NAMALWA (cell line): Measurements from ENCODE around the gene PDE6B.
"Not testable (repeated sequence)": the region's sequence is repeated elsewhere in the genome, so short reads cannot be mapped to it uniquely, and the experiment has no call there.

ENCODE experiments used
- DNase-seq: peaks from one replicate; pipeline ENCODE4 v3.0.0-alpha.2; 2015; ENCODE audit warnings: low spot score

The PDE6B gene

GRCh38 chr4:635851-636627 lies 10.7 kb downstream of the PDE6B start:
- no peak for DNase-seq

GRCh38 chr4:636628-637159 lies 11.3 kb downstream of the PDE6B start:
- no peak for DNase-seq

- no peak for DNase-seq
These were observed 12.3 kb downstream of the PDE6B start for GRCh38 chr4:637536-638280.

- DNase-seq: not testable (repeated sequence)
These were observed 17.0 kb downstream of the PDE6B start for GRCh38 chr4:642366-642765.

- no peak for DNase-seq
These were observed 21.1 kb downstream of the PDE6B start for GRCh38 chr4:646460-646859.

GRCh38 chr4:647481-647880 lies 22.1 kb downstream of the PDE6B start:
- no peak for DNase-seq

- DNase-seq: no peak
These were observed 23.4 kb downstream of the PDE6B start for GRCh38 chr4:648579-649292.

- no peak for DNase-seq
These were observed 23.9 kb downstream of the PDE6B start for GRCh38 chr4:649293-649625.

- no peak for DNase-seq
These were observed 24.5 kb downstream of the PDE6B start for GRCh38 chr4:649751-650310.

GRCh38 chr4:650461-650860 lies 25.1 kb downstream of the PDE6B start:
- DNase-seq: no peak

GRCh38 chr4:650951-651883 lies 25.8 kb downstream of the PDE6B start:
- no peak for DNase-seq

GRCh38 chr4:651884-652642 lies 26.7 kb downstream of the PDE6B start:
- no peak for DNase-seq

GRCh38 chr4:653080-653821 lies 27.9 kb downstream of the PDE6B start:
- DNase-seq: no peak

- no peak for DNase-seq
These were observed 28.6 kb downstream of the PDE6B start for GRCh38 chr4:653831-654502.

- no peak for DNase-seq
These were observed 29.1 kb downstream of the PDE6B start for GRCh38 chr4:654503-654845.

- no peak for DNase-seq
These were observed 29.6 kb downstream of the PDE6B start for GRCh38 chr4:654871-655463.

- DNase-seq: no peak
These were observed 30.2 kb downstream of the PDE6B start for GRCh38 chr4:655464-656151.
